ENCODE measurements around the gene PXDN.

Gene PXDN

GRCh38 chr2:1749489-1750119, 5.3 kb upstream of the PXDN start:
- no peak overlapping the region for H3K27ac ChIP-seq (ENCODE audit: extremely low read depth, low read depth, low read length)
- H3K36me3 ChIP-seq (ENCODE audit: control insufficient read depth in 2 of 2, insufficient read depth in 1 of 2, low read length in 2 of 2): no peaks in the 10 kb centered on the region
- ChIA-PET POLR2A (no interaction called here), CTCF (interaction anchor here (0.6 to 1.8 kb wide), 5 partner anchors 13 to 1087 kb away, joined by 3 to 11 read pairs (median 3); no protein-coding TSS in a partner anchor)
- no peak for TF ChIP-seq ZNF112 (tag by site-specific recombination; IDR thresholded peaks at IDR 0.05)
- no peak for TF ChIP-seq EGR2 (tag by site-specific recombination; IDR thresholded peaks at IDR 0.05; ENCODE audit: low read depth)
- TF ChIP-seq ZNF621 (tag by site-specific recombination; IDR thresholded peaks at IDR 0.05): no peak
- no peak for TF ChIP-seq MYNN (tag by site-specific recombination; IDR thresholded peaks at IDR 0.05; ENCODE audit: borderline replicate concordance)
- no peak for TF ChIP-seq SETDB1 (IDR thresholded peaks at IDR 0.05; ENCODE audit: insufficient read length, low read length)
- no peak for TF ChIP-seq PRDM4 (tag by site-specific recombination; IDR thresholded peaks at IDR 0.05)
- TF ChIP-seq ELK4 (IDR thresholded peaks at IDR 0.05; ENCODE audit: borderline replicate concordance, low read depth, low read length): no peak
- no peak for TF ChIP-seq ZNF596 (tag by site-specific recombination; IDR thresholded peaks at IDR 0.05)
- TF ChIP-seq AEBP2 (tag by site-specific recombination; IDR thresholded peaks at IDR 0.05; ENCODE audit: borderline replicate concordance): no peak
- no peak for TF ChIP-seq IKZF3 (tag by site-specific recombination; IDR thresholded peaks at IDR 0.05)
- no peak for TF ChIP-seq SP7 (tag by site-specific recombination; IDR thresholded peaks at IDR 0.05)
- no peaks in the 10 kb centered on the region; the same call in 1 of the 2 replicates for H3K4me1 ChIP-seq (ENCODE audit: control insufficient read depth, insufficient read depth, low read length)
- no peak overlapping the region for H3K4me3 ChIP-seq (ENCODE audit: low read depth, low read length)
- no peaks in the 10 kb centered on the region for H3K9me3 ChIP-seq (ENCODE audit: control insufficient read depth, insufficient read depth, low read depth, low read length)

- POLR2A ChIA-PET: no interaction called here
- H3K4me3 ChIP-seq (ENCODE audit: low read depth, low read length): no peak overlapping the region
- CTCF ChIA-PET: interaction anchor here (1.0 to 1.8 kb wide), 3 partner anchors 21 to 58 kb away, joined by 3 to 11 read pairs (median 5); no protein-coding TSS in a partner anchor
- H3K4me1 ChIP-seq (ENCODE audit: control insufficient read depth, insufficient read depth, low read length): no peaks in the 10 kb centered on the region; the same call in 1 of the 2 replicates
- TF ChIP-seq ZSCAN4 (tag by site-specific recombination; IDR thresholded peaks at IDR 0.05): no peak
- TF ChIP-seq ZNF692 (tag by site-specific recombination; IDR thresholded peaks at IDR 0.05): no peak
- no peak for TF ChIP-seq ZBTB21 (tag by site-specific recombination; IDR thresholded peaks at IDR 0.05)
- no peaks in the 10 kb centered on the region for H3K36me3 ChIP-seq (ENCODE audit: control insufficient read depth in 2 of 2, insufficient read depth in 1 of 2, low read length in 2 of 2)
- no peaks in the 10 kb centered on the region for H3K9me3 ChIP-seq (ENCODE audit: control insufficient read depth, insufficient read depth, low read depth, low read length)
- no peak overlapping the region for H3K27ac ChIP-seq (ENCODE audit: extremely low read depth, low read depth, low read length)
Observed at GRCh38 chr2:1748741-1749488, 4.6 kb upstream of the PXDN start.

Measured in HEK293 (cell line).